Caco-2 (cell line): ENCODE measurements around the gene CEACAM16. TPM values are rescaled to one million over a fixed set of nuclear protein-coding genes. Genes with fewer than 3 reads are reported as not detected.

Source experiments
- BruUV-seq: library from RNA; stranded (reverse); fragments of 400-500 nt; replicated peaks from 2 replicates; lab custom pipeline; 2021; lab: Mats Ljungman, UMichigan
- CTCF ChIA-PET: fragments of 300-600 bp; sonication (Branson Sonifier 250); formaldehyde crosslinking; loops from one replicate; lab custom pipeline; 2022; ENCODE audit warnings: antibody characterized with exemption; lab: Charles Lee
- POLR2A ChIA-PET: fragments of 300-600 bp; sonication (Branson Sonifier 250); formaldehyde crosslinking; loops from one replicate; lab custom pipeline; 2022; ENCODE audit warnings: antibody characterized with exemption; lab: Charles Lee
- DNase-seq, 2 experiments: peaks; one replicate each; pipeline versions ENCODE4 v3.0.0 to v3.0.0-alpha.2; 2020 to 2022
- H3K27me3 ChIP-seq: replicated peaks from 2 replicates; pipeline ENCODE4 v1.6.0; 2011; ENCODE audit warnings: low read length; ENCODE audit not compliant: control insufficient read depth, insufficient read depth
- H3K36me3 ChIP-seq: 2 replicates; pipeline ENCODE4 v1.5.1; 2011; ENCODE audit warnings: low read length; ENCODE audit not compliant: control insufficient read depth, insufficient read depth
- H3K4me1 ChIP-seq: fragments of 250-450 bp; sonication (Bioruptor Pico); 2 replicates; pipeline ENCODE4 v1.5.1; 2020; ENCODE audit warnings: mild to moderate bottlenecking
- H3K4me3 ChIP-seq: 2 replicates; pipeline ENCODE4 v1.5.1; 2011; ENCODE audit warnings: low read depth, mild to moderate bottlenecking, control low read depth, low read length
- H3K9me3 ChIP-seq: fragments of 250-450 bp; sonication (Bioruptor Pico); 2 replicates; pipeline ENCODE4 v1.5.1; 2020; ENCODE audit warnings: mild to moderate bottlenecking, moderate library complexity
- H3K27ac Mint-ChIP-seq: one replicate; pipeline ENCODE4 v1.8.0; 2022; ENCODE audit warnings: mixed read lengths; ENCODE audit not compliant: unreplicated experiment
- H3K27me3 Mint-ChIP-seq: one replicate; pipeline ENCODE4 v1.8.0; 2022; ENCODE audit warnings: mixed read lengths; ENCODE audit not compliant: insufficient read depth, unreplicated experiment
- H3K36me3 Mint-ChIP-seq: one replicate; pipeline ENCODE4 v1.8.0; 2022; ENCODE audit warnings: mild to moderate bottlenecking, mixed read lengths; ENCODE audit not compliant: insufficient read depth, unreplicated experiment
- H3K4me1 Mint-ChIP-seq: one replicate; pipeline ENCODE4 v1.8.0; 2022; ENCODE audit warnings: low read depth, mixed read lengths; ENCODE audit not compliant: unreplicated experiment
- H3K4me3 Mint-ChIP-seq: one replicate; pipeline ENCODE4 v1.8.0; 2022; ENCODE audit warnings: mild to moderate bottlenecking, moderate library complexity, mixed read lengths; ENCODE audit not compliant: unreplicated experiment
- H3K9me3 Mint-ChIP-seq: one replicate; pipeline ENCODE4 v1.8.0; 2022; ENCODE audit warnings: mixed read lengths; ENCODE audit not compliant: unreplicated experiment
- CTCF ChIP-seq, 2 experiments: fragments of 200-600 bp in 1 of 2; IDR thresholded peaks; 1 replicate in 1 of 2; 2 replicates in 1 of 2; pipeline versions ENCODE4 v1.5.1 to v1.8.0; 2011 to 2022; ENCODE audit warnings: antibody characterized with exemption in 1 of 2, control low read depth in 1 of 2, inconsistent platforms in 1 of 2, low read depth in 1 of 2, low read length in 1 of 2, mild to moderate bottlenecking in 1 of 2, moderate library complexity in 1 of 2; ENCODE audit not compliant: insufficient read depth in 1 of 2, severe bottlenecking in 1 of 2, unreplicated experiment in 1 of 2
- intact Hi-C: fragments of 100-400 bp; cut with micrococcal nuclease; formaldehyde crosslinking; loops from one replicate; pipeline ENCODE4 v1.10.0; 2022; ENCODE audit not compliant: unreplicated experiment
- total RNA-seq: library from RNA; stranded (reverse); gene quantifications from 2 replicates; pipeline ENCODE4 v1.2.3, GENCODE V29; 2022

The CEACAM16 gene
- total RNA-seq, 1 experiment from 2014 or later = not detected

GRCh38 chr19:44737238-44738071 is 38.5 kb downstream of the CEACAM16 start:
- no peak for DNase-seq
- CTCF ChIA-PET = interaction anchor here (0.7 to 1.9 kb wide), 3 partner anchors 13 to 33 kb away, joined by 3 to 12 read pairs (median 3); no protein-coding TSS in a partner anchor
- H3K4me3 ChIP-seq = no peak overlapping the region
- no peak for TF ChIP-seq CTCF (IDR thresholded peaks at IDR 0.05; ENCODE audit: insufficient read depth in 1 of 2, low read depth in 1 of 2, low read length in 1 of 2, severe bottlenecking in 1 of 2, unreplicated experiment in 1 of 2)
- BruUV-seq = no TSS peak
- peaks cover 12% of the 10 kb centered on the region for H3K4me1 Mint-ChIP-seq
- H3K9me3 Mint-ChIP-seq = no peaks in the 10 kb centered on the region
- H3K27ac Mint-ChIP-seq = no peak overlapping the region
- no peak overlapping the region for H3K4me3 Mint-ChIP-seq
- no peaks in the 10 kb centered on the region for H3K36me3 ChIP-seq
- H3K4me1 ChIP-seq = peaks cover 37% of the 10 kb centered on the region
- no peaks in the 10 kb centered on the region for H3K27me3 Mint-ChIP-seq
- H3K27me3 ChIP-seq = no peaks in the 10 kb centered on the region
- intact Hi-C loops = no loop called here
- H3K9me3 ChIP-seq = no peaks in the 10 kb centered on the region
- POLR2A ChIA-PET = no interaction called here
- H3K36me3 Mint-ChIP-seq = peaks cover 10% of the 10 kb centered on the region

GRCh38 chr19:44738136-44738535 is 39.2 kb downstream of the CEACAM16 start:
- POLR2A ChIA-PET = no interaction called here
- Mint-ChIP-seq H3K27me3 (no peaks in the 10 kb centered on the region), H3K4me1 (peaks cover 18% of the 10 kb centered on the region), H3K4me3 (no peak overlapping the region), H3K27ac (no peak overlapping the region), H3K9me3 (no peaks in the 10 kb centered on the region), H3K36me3 (peaks cover 15% of the 10 kb centered on the region)
- Histone ChIP-seq H3K4me1 (peaks cover 44% of the 10 kb centered on the region), H3K36me3 (no peaks in the 10 kb centered on the region), H3K27me3 (no peaks in the 10 kb centered on the region), H3K9me3 (no peaks in the 10 kb centered on the region), H3K4me3 (no peak overlapping the region)
- intact Hi-C loops = no loop called here
- no TSS peak for BruUV-seq
- no peak for TF ChIP-seq CTCF (IDR thresholded peaks at IDR 0.05; ENCODE audit: insufficient read depth in 1 of 2, low read depth in 1 of 2, low read length in 1 of 2, severe bottlenecking in 1 of 2, unreplicated experiment in 1 of 2)
- CTCF ChIA-PET = interaction anchor here (0.6 to 1.9 kb wide), 2 partner anchors 12 to 14 kb away, joined by 4 to 12 read pairs; no protein-coding TSS in a partner anchor
- DNase-seq = no peak

- peaks cover 51% of the 10 kb centered on the region for H3K4me1 ChIP-seq
- CTCF ChIA-PET = interaction anchor here (0.6 to 1.9 kb wide), 6 partner anchors 12 to 43 kb away, joined by 3 to 12 read pairs (median 4); no protein-coding TSS in a partner anchor
- POLR2A ChIA-PET = no interaction called here
Measured at GRCh38 chr19:44738603-44739558, 39.9 kb downstream of the CEACAM16 start.

More at GRCh38 chr19:44738603-44739558, 39.9 kb downstream of the CEACAM16 start:
- H3K9me3 Mint-ChIP-seq = no peaks in the 10 kb centered on the region
- peaks cover 19% of the 10 kb centered on the region for H3K4me1 Mint-ChIP-seq
- no peaks in the 10 kb centered on the region for H3K27me3 Mint-ChIP-seq
- Histone ChIP-seq H3K27me3 (no peaks in the 10 kb centered on the region), H3K9me3 (no peaks in the 10 kb centered on the region), H3K4me3 (no peak overlapping the region), H3K36me3 (no peaks in the 10 kb centered on the region)
- peaks cover 15% of the 10 kb centered on the region for H3K36me3 Mint-ChIP-seq
- TF ChIP-seq CTCF (IDR thresholded peaks at IDR 0.05; ENCODE audit: insufficient read depth in 1 of 2, low read depth in 1 of 2, low read length in 1 of 2, severe bottlenecking in 1 of 2, unreplicated experiment in 1 of 2) = no peak
- intact Hi-C loops = no loop called here
- no peak overlapping the region for H3K4me3 Mint-ChIP-seq
- no peak for DNase-seq
- H3K27ac Mint-ChIP-seq = no peak overlapping the region
- no TSS peak for BruUV-seq
